CD14-positive monocyte (primary cell): ENCODE data around the gene KAT14. TPM values are rescaled to one million over a fixed set of nuclear protein-coding genes. Genes with fewer than 3 reads are reported as not detected.

Experiments used
- DNase-seq, 3 donors: peaks; one replicate each; pipeline ENCODE4 v3.0.0-alpha.2; 2011 to 2022
- H2AFZ ChIP-seq: 2 replicates; pipeline ENCODE4 v1.6.0; 2012; ENCODE audit warnings: mild to moderate bottlenecking, low read depth, low read length, inconsistent platforms; ENCODE audit not compliant: insufficient read depth, poor library complexity, severe bottlenecking
- H3K27ac ChIP-seq, 2 donors: 1 replicate in 1 of 2; 2 replicates in 1 of 2; pipeline ENCODE4 v1.5.1; 2012 to 2013; ENCODE audit warnings: low read length in 2 of 2, control low read depth in 1 of 2, inconsistent platforms in 1 of 2, low read depth in 1 of 2, mild to moderate bottlenecking in 1 of 2
- H3K27me3 ChIP-seq, 2 donors: one replicate each; pipeline versions ENCODE4 v1.6.0 to v1.6.1; 2011 to 2013; ENCODE audit warnings: low read length in 2 of 2; ENCODE audit not compliant: control insufficient read depth in 2 of 2, insufficient read depth in 2 of 2
- H3K36me3 ChIP-seq, 2 donors: replicated peaks in 1 of 2; 1 replicate in 1 of 2; 2 replicates in 1 of 2; pipeline versions ENCODE4 v1.5.1 to v1.6.1; 2012 to 2013; ENCODE audit warnings: low read length in 2 of 2, control low read depth in 1 of 2, inconsistent platforms in 1 of 2, mild to moderate bottlenecking in 1 of 2; ENCODE audit not compliant: insufficient read depth in 2 of 2, control insufficient read depth in 1 of 2
- H3K4me1 ChIP-seq, 2 donors: 1 replicate in 1 of 2; 2 replicates in 1 of 2; pipeline versions ENCODE4 v1.5.1 to v1.6.1; 2012 to 2013; ENCODE audit warnings: low read length in 2 of 2, control low read depth in 1 of 2, inconsistent platforms in 1 of 2, mild to moderate bottlenecking in 1 of 2, moderate library complexity in 1 of 2; ENCODE audit not compliant: insufficient read depth in 2 of 2, control insufficient read depth in 1 of 2
- H3K4me2 ChIP-seq: replicated peaks from 2 replicates; pipeline ENCODE3; 2012; ENCODE audit warnings: low read length, moderate library complexity, mild to moderate bottlenecking; ENCODE audit not compliant: poor library complexity, severe bottlenecking; ENCODE audit errors: extremely low read depth
- H3K4me3 ChIP-seq, 3 experiments: fragments of 200-600 bp in 1 of 3; sonication (generic) in 1 of 3; replicated peaks in 1 of 3; 1 replicate in 2 of 3; 2 replicates in 1 of 3; pipeline ENCODE4 v1.5.1; 2011 to 2013; ENCODE audit warnings: low read length in 3 of 3, mild to moderate bottlenecking in 3 of 3, control low read depth in 2 of 3, low read depth in 2 of 3, inconsistent platforms in 1 of 3, moderate library complexity in 1 of 3
- H3K79me2 ChIP-seq: 2 replicates; pipeline ENCODE4 v1.6.0; 2012; ENCODE audit warnings: mild to moderate bottlenecking, control low read depth, inconsistent platforms, low read length, moderate library complexity; ENCODE audit not compliant: insufficient read depth
- H3K9ac ChIP-seq: 2 replicates; pipeline ENCODE4 v1.6.0; 2017; ENCODE audit warnings: low read length, mild to moderate bottlenecking; ENCODE audit not compliant: insufficient read depth, poor library complexity, severe bottlenecking
- H3K9me3 ChIP-seq, 2 donors: replicated peaks in 1 of 2; 1 replicate in 1 of 2; 2 replicates in 1 of 2; pipeline versions ENCODE4 v1.5.1 to v1.6.1; 2012 to 2013; ENCODE audit warnings: low read length in 2 of 2, control low read depth in 1 of 2; ENCODE audit not compliant: control insufficient read depth in 1 of 2, insufficient read depth in 1 of 2
- H4K20me1 ChIP-seq: 2 replicates; pipeline ENCODE4 v1.6.0; 2012; ENCODE audit warnings: mild to moderate bottlenecking, low read length, control low read depth, moderate library complexity; ENCODE audit not compliant: insufficient read depth
- H3K27ac Mint-ChIP-seq, 7 donors: one replicate each; pipeline ENCODE4 v1.8.0; 2020; ENCODE audit warnings: mild to moderate bottlenecking in 7 of 7, mixed read lengths in 7 of 7, moderate library complexity in 6 of 7, inconsistent platforms in 2 of 7
- H3K27me3 Mint-ChIP-seq, 3 donors: one replicate each; pipeline ENCODE4 v1.8.0; 2021 to 2022; ENCODE audit warnings: low read depth in 3 of 3, mild to moderate bottlenecking in 3 of 3, mixed read lengths in 3 of 3, moderate library complexity in 3 of 3, inconsistent platforms in 1 of 3
- H3K36me3 Mint-ChIP-seq, 2 donors: one replicate each; pipeline ENCODE4 v1.8.0; 2020; ENCODE audit warnings: mixed read lengths in 2 of 2, inconsistent platforms in 1 of 2, mild to moderate bottlenecking in 1 of 2
- H3K4me1 Mint-ChIP-seq: one replicate; pipeline ENCODE4 v1.8.0; 2020; ENCODE audit warnings: mild to moderate bottlenecking, mixed read lengths
- H3K4me3 Mint-ChIP-seq, 2 donors: one replicate each; pipeline ENCODE4 v1.8.0; 2020; ENCODE audit warnings: mild to moderate bottlenecking in 2 of 2, mixed read lengths in 2 of 2, moderate library complexity in 1 of 2
- H3K9me3 Mint-ChIP-seq, 7 donors: one replicate each; pipeline ENCODE4 v1.8.0; 2020 to 2022; ENCODE audit warnings: mixed read lengths in 7 of 7, mild to moderate bottlenecking in 6 of 7, moderate library complexity in 6 of 7, inconsistent platforms in 2 of 7
- WGBS: methylation state at CpG from one replicate; pipeline ENCODE4 v1.1.5; 2013; ENCODE audit warnings: missing lambda C conversion rate; ENCODE audit not compliant: insufficient coverage; 5-methylcytosine and 5-hydroxymethylcytosine counted together
- intact Hi-C, 2 donors: fragments of 100-400 bp; cut with micrococcal nuclease; formaldehyde crosslinking; loops; one replicate each; pipeline versions ENCODE4 v1.15.0 to v1.15.1; 2023
- polyA plus RNA-seq, 3 donors: library from polyadenylated mRNA; depleted of rRNA in 1 of 3; unstranded in 2 of 3; stranded (reverse) in 1 of 3; fragments of 300-500 nt in 2 of 3; fragments of >200 nt in 1 of 3; fragmentation: Illumina TruSeq in 2 of 3; gene quantifications; 1 replicate in 2 of 3; 2 replicates in 1 of 3; pipeline ENCODE4 v1.2.3, GENCODE V29; 2012 to 2021
- TF ChIP-seq, protein P1 (sequence below): fragments of 200-600 bp; IDR thresholded peaks from one replicate; pipeline ENCODE4 v1.8.0; 2022; ENCODE audit warnings: antibody characterized with exemption, mild to moderate bottlenecking

KAT14 gene
- polyA plus RNA-seq, 3 donors, result 3.4 to 6.0 (median 5.7) TPM

DNA sequence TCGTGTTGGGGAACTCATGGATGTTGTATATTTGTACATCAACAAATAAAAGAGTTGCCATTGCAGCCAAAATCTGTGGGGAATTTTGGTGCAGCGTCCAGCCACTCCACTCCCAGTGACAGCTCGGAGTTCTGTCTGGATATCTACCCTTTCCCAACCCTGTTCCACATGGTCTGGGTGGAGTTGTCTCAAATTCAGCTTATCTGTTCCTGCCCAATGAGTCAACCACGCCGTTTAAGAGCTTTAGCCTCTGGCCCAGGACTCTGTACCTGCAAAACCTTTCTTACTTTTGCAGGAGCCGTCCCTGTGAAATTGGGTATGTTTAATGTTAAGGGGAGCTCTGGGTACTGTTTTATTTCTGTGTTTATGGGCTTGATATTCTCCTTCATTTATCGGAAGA lies 46.0 kb upstream of the KAT14 start:
- no peak overlapping the region for H3K4me3 ChIP-seq
- 100% methylated on average over 1 of the region's 7 CpGs for WGBS
- H3K27ac ChIP-seq, result no peak overlapping the region
- H3K27me3 Mint-ChIP-seq, result peaks cover 2 to 11% (median 10%) of the 10 kb centered on the region in 3 donors
- H3K9me3 ChIP-seq, result no peaks in the 10 kb centered on the region
- H3K4me1 ChIP-seq, result no peaks in the 10 kb centered on the region
- H3K9ac ChIP-seq, result no peak overlapping the region
- no peaks in the 10 kb centered on the region for H3K36me3 Mint-ChIP-seq
- H3K27me3 ChIP-seq, result no peaks in the 10 kb centered on the region
- H3K9me3 Mint-ChIP-seq, result peaks cover 0 to 4% (median 0%) of the 10 kb centered on the region in 7 donors
- no peaks in the 10 kb centered on the region for H3K36me3 ChIP-seq
- H3K27ac Mint-ChIP-seq, result no peak overlapping the region
- no peaks in the 10 kb centered on the region for H4K20me1 ChIP-seq
- no peaks in the 10 kb centered on the region for H3K79me2 ChIP-seq
- H2AFZ ChIP-seq, result no peak overlapping the region
- H3K4me1 Mint-ChIP-seq, result no peaks in the 10 kb centered on the region
- intact Hi-C loops, result no loop called here
- H3K4me3 Mint-ChIP-seq, result no peak overlapping the region
- TF ChIP-seq, protein P1, sequence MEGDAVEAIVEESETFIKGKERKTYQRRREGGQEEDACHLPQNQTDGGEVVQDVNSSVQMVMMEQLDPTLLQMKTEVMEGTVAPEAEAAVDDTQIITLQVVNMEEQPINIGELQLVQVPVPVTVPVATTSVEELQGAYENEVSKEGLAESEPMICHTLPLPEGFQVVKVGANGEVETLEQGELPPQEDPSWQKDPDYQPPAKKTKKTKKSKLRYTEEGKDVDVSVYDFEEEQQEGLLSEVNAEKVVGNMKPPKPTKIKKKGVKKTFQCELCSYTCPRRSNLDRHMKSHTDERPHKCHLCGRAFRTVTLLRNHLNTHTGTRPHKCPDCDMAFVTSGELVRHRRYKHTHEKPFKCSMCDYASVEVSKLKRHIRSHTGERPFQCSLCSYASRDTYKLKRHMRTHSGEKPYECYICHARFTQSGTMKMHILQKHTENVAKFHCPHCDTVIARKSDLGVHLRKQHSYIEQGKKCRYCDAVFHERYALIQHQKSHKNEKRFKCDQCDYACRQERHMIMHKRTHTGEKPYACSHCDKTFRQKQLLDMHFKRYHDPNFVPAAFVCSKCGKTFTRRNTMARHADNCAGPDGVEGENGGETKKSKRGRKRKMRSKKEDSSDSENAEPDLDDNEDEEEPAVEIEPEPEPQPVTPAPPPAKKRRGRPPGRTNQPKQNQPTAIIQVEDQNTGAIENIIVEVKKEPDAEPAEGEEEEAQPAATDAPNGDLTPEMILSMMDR, result no peak
- no peak for DNase-seq
- H3K4me2 ChIP-seq, result no peak overlapping the region

DNA sequence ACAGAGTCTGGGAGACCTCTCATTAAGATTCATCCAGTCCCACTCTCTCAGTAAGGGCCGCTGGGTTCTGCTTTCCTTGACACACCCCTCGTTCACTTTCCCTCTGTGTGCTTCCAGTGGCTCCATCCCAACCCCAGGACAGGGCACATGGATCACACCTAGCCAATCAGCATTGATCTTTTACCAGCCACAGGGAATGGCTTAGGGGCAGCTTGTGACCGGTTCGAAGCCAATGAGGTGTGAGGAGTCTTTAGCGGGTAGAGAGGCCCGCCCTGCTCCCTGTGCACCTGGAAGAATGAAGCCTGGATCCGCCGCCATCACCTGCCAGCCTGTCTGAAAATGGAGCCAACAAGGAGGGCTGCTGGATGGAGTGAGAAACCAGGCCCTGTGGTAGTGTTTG lies 44.8 kb upstream of the KAT14 start:
- 91% methylated on average over 7 of the region's 8 CpGs for WGBS
- Mint-ChIP-seq H3K4me1 (no peaks in the 10 kb centered on the region), H3K27ac (no peak overlapping the region), H3K27me3 (peaks cover 0 to 11% (median 10%) of the 10 kb centered on the region in 3 donors), H3K9me3 (peaks cover 0 to 4% (median 0%) of the 10 kb centered on the region in 7 donors), H3K36me3 (no peaks in the 10 kb centered on the region), H3K4me3 (no peak overlapping the region)
- Histone ChIP-seq H3K27me3 (no peaks in the 10 kb centered on the region), H3K36me3 (no peaks in the 10 kb centered on the region), H3K4me2 (no peak overlapping the region), H3K27ac (no peak overlapping the region), H3K9me3 (no peaks in the 10 kb centered on the region), H3K4me3 (no peak overlapping the region), H3K4me1 (no peaks in the 10 kb centered on the region), H3K79me2 (no peaks in the 10 kb centered on the region), H4K20me1 (no peaks in the 10 kb centered on the region), H3K9ac (no peak overlapping the region), H2AFZ (no peak overlapping the region)
- intact Hi-C loops, result no loop called here
- no peak for DNase-seq
- TF ChIP-seq, protein P1, result no peak
